Middle frontal gyrus (tissue), 1 donor: ENCODE results near the gene AXL.

Experiments used
- DNase-seq: peaks from one replicate; pipeline ENCODE4 v3.0.0-alpha.2; 2015; ENCODE audit warnings: low spot score; ENCODE audit errors: extremely low spot score

The AXL gene

DNA sequence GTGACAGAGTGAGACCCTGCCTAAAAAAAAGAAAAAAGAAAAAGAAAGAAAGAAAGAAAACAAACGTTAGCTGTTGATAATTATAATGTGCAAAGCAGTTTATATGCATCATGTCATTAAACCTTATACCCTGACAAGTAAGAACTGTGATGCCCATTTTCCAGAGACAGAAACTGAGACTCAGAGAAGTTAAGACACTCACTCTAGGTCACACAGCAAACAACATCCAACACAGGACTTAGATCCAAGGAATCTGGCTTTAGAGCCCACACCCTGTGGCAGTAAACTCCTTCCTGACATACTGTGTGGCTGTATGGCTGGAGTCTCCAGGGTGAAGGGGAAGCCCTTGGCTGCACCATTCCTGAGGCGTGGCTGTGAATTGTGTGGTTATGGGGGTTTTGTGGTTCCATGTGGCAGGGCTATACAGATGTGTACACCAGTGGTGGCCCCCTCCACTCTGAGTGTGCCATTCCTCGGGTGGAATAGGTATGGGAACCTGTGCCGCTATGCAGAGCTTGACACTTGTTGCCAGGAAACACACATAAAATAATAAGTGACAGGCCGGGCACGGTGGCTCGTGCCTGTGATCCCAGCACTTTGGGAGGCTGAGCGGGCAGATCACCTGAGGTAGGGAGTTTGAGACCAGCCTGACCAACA, 15.6 kb downstream of the AXL start:
- no peak for DNase-seq

DNA sequence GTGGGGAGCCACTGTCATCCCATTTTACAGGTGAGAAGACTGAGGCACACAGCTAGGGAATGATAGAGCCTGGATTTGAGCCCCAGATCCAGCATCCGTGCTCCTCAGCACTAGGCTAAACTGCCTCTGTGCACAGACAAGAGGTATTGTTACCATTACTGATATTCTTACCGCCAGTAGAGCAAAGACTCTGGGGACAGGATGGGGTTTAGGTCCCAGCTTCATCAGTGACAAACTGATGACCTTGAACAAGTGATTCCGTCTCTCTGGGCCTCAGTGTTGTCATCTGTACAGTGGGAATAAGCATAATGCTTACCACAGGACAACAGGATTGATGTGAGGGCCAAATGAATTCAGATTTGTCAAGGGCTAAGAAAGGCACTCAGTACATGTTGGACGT, 16.5 kb downstream of the AXL start:
- no peak for DNase-seq

DNA sequence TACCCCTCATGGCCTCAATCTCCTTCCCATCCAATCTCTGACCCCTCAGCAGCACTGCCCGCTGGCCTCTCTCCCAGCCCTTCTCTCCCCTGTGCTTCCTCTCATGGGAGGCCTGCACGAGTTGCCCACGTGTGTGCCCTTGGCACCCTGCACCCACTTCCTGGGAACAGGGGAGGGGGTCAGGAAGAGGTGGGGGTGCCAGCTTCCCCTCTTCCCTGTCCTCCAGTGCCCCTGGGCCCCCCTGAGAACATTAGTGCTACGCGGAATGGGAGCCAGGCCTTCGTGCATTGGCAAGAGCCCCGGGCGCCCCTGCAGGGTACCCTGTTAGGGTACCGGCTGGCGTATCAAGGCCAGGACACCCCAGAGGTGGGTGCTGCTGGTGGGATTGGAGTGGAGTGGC, 19.2 kb downstream of the AXL start:
- no peak for DNase-seq

DNA sequence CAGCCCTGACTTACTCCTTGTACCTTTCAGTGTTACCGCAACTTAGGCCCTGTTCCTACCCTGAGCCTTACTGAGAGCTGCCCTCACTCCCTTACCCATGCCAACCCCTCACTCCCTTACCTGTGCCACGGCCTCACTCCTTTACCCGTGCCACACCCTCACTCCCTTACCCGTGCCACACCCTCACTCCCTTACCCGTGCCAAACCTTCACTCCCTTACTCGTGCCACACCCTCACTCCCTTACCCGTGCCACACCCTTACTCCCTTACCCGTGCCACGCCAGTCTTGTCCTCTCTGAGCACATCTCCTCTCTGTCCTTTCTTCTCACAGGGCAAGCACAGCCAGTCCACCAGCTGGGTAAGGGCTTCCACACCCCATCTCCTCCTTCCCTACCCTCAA, 20.3 kb downstream of the AXL start:
- DNase-seq: no peak

DNA sequence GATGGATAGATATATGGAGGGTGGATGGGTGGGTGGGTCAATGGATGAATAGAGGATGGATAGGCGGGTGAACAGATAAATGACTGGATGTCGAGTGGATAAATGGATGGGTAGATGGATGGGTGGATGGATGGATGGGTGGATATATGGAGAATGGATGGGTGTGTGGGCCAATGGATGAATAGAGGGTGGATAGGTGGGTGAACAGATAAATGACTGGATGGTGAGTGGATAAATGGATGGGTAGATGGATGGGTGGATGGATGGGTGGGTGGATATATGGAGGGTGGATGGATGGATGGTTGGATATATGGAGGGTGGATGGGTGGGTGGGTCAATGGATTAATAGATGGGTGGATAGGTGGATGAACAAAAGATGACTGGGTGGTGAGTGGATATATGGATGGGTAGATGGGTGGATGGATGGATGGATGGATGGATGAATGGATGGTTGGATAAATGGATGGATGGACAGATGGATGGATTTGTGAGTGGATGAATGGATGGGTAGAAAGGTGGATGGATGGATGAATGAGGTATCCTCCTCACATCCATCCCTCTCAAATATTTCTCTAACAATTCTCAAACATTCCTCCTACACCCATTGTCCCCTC, 21.0 kb downstream of the AXL start:
- no peak for DNase-seq

DNA sequence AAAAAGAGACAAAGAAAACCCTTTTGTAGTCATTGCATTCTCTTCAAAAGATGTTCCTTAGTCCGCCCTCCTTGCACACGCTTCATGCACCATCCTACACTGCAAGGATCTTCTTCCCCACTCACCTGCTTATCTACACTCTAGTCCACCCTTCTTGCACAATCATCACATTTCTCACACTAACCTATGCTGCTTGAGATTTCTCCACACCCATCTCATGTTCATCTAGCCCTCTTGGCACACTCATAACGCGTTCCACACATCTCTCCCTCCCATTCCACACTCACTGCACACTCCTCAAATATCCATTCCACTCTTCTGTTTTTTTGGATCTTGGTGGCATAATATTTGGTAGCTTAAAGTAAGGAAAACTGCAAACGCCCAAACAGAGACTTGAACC, 22.8 kb downstream of the AXL start:
- DNase-seq: no peak

DNA sequence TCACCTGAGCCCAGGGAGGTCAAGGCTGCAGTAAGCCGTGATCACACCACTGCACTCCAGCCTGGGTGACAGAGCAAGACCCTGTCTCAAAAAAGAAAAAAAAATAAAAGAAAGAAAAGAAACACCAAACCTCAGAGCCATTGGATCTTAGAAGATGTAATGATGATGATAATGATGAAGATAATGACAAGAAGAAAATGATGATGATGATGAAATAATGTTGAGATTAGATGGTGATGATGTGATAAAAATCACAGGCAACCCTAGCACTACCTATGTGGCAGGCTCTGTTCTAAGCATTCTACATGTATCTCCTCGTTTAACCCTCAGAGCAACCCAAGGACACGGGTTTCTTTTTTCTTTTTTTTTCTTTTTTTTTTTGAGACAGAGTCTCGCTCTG, 25.1 kb downstream of the AXL start:
- DNase-seq: no peak

DNA sequence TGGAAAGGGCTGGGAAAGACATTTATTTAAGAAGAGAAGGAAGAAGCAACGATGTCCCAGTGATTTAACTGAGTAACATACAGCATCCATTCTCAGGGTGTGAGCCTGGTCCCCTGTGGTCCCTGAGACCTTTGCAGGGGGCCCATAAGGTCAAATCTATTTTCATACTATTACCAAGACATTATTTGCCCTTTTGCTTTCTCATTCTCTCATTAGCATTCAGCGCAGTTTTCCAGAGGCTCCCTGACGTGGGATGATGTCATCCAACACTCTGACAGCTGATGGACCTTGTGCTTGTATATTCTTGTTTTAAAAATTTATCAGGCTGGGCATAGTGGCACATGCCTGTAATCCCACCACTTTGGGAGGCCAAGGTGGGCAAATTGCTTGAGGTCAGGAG, 26.8 kb downstream of the AXL start:
- no peak for DNase-seq

DNA sequence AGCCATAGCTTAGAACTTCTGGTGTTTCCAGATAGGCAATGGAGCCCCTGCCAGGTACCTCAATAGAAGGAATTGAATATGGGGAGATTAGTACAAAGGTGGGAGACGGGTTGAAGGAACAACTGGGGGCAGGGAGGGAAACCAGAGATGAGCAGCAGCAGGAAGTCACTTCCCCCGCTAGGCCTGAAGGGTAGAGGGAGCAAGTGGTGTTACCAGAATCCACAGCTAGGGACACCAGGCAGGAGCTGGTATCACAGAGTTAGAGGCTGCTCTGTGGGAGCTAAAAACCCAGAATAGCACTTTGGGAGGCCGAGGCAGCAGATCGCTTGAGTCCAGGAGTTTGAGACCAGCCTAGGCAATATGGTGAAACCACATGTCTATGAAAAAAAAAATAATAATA, 29.9 kb downstream of the AXL start:
- DNase-seq: no peak

DNA sequence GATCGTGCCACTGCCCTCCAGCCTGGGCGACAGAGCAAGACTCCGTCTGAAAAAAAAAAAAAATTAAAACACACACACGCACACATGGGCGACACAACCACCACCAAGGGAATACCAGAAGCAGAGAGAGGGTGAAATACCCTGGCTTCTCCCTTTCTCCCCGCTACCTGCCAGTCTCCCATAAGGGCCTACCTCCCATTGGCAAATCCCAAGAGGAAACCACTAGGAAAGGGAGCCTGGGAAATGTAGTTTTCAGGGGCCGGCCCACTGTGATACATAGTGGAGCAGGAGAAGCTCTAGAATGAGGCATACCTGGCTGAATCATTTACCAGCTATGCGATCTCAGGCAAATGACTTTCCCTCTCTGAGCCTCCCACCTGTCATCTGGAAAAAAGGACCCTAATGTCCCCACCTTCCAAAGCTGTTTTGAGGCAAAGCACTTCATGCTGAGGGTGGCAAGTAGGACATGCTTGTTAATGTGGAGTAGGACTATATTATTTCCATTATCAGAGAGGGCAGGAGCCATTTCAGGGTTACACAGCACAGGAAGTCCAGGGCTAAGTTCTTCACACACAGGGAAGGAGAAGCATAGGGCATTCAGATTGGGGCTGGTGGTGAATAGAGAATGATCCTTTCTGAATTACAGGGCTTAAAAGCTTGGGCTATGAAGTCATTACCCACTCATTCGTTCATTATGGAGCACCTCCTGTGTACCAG, 30.8 kb downstream of the AXL start:
- DNase-seq: no peak

DNA sequence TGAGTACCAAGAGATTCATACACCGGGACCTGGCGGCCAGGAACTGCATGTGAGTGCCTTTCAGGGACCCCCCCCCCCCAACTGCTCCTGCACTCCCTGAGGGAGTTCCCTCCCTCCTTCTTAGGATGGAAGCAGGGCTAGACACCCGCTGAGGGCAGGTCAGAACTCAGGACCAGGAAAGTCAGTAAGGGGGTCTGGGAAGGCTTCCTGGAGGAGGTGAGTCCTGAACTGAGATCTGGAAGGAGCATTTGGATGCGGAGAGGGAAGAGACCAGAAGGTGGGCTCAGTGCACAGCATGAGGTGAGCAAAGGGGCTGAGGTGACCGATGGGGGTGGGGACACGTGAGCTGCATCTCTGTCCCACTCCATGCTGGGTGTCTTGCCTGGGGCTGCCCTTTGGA, 34.6 kb downstream of the AXL start:
- no peak for DNase-seq

DNA sequence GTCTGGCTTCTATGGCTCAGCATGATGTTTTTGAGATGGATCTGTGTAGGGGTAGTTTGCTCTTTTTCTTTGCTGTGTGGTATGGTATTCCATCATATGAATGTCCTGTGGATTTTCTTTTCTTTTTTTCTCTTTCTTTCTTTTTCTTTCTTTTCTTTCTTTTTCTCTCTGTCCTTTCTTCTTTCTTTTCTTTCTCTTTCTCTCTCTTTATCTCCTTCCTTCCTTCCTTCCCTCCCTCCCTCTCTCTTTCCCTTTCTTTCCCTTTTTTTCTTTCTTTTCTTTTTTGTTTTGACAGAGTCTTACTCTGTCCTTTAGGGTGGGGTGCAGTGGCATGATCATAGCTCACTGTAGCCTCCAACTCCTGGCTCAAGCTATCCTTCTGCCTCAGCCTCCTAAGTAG, 36.1 kb downstream of the AXL start:
- no peak for DNase-seq

DNA sequence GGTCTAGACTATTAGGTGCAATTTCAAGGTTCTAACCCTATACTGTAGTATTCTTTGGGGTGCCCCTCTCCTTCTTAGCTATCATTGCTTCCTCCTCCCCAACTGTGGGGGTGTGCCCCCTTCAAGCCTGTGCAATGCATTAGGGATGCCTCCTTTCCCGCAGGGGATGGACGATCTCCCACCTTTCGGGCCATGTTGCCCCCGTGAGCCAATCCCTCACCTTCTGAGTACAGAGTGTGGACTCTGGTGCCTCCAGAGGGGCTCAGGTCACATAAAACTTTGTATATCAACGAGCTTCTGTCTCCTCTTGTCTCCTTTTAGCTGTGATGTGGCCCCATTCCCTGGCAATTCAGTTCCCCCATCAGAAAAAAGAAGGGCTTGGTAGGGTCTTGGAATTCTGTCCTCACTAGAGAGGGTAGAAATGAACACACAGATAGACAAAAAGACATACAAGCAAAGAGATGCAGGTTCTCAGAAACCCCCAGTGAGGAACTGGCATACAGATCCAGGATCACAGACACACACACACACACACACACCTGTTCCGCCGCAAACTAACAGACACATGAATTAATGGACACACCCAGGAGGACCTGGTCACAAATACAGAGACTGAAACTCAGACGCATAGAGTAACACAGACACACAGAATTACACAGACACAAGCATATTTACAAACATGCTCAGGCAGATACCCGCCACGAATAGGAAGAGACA, 42.6 kb downstream of the AXL start:
- DNase-seq: no peak

DNA sequence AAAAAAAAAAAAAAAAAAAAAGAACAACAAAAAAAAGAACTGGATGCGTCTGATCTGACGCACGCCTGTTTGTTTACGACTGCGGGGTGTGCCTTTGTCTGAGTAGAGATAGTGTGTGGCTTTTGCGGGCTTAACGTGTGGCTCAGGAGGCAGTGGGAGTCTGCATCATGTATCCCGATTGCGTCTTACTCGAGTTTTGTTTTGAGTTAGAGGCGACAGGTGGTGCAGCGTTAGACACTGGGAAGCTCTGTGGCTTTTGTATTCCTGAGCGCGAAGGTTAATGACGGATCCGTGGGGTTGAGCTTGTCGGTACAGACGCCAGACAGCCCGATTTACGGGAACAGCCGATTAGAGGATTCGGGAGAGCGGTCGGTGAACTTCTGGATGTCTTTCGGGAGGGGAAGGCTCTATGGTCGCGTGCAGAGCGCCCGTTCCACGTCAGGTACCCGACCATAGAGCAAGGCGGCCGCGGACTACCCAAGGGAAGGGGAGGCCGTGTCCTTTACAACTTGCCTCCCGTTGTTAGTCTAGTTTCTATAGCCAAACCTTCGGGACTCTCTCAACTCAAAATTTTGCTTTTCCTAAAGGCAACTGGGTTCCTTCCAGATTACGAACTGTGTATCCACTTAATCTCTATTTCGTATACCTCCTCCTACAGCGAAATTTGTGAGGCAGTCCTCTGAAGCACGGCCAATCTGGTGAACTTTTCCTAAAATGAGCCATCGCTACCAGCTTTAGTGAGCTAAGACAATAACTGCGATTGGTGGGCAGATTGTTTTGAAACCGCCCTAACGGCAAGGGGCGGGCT, 44.2 kb downstream of the AXL start:
- DNase-seq: no peak

DNA sequence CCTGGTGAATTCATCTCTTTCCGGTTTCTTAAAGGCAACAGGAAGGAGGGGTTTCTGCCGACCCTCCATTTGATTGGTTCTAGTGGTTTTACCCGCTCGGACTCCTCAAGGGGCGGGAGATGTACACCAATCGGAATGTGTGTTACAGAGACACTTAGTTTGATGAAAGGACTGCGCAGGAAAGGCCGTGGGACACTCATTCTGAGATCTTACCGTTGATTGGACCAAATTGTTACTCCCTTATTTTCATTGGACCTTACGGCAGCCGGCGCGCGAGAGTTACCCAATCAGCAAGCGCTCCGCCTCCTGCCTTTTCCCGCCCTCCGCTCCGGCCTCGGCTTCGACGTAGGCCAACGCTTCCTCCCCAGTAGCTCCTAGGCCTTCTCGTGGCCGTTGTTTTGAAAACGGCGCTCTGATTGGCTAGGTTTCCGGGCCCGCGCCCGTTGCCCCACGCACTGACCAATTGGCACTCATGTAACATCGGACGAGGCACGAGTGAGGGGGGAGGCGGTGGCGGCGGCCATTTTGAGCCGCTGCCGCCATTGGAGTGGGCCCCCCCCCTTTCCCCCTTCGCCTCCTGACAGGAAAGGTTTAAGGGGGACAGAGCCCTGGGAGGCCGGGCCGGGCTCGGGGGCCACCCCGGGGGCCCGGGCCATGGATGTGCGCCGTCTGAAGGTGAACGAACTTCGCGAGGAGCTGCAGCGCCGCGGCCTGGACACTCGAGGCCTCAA, 45.0 kb downstream of the AXL start, which contains the start of gene HNRNPUL1:
Gene HNRNPUL1 (plus strand): TSS at position 523 of the 731 bp plus-strand sequence. CDS start 132 bp downstream, at position 655.
- peak; percentile 100 for DNase-seq

DNA sequence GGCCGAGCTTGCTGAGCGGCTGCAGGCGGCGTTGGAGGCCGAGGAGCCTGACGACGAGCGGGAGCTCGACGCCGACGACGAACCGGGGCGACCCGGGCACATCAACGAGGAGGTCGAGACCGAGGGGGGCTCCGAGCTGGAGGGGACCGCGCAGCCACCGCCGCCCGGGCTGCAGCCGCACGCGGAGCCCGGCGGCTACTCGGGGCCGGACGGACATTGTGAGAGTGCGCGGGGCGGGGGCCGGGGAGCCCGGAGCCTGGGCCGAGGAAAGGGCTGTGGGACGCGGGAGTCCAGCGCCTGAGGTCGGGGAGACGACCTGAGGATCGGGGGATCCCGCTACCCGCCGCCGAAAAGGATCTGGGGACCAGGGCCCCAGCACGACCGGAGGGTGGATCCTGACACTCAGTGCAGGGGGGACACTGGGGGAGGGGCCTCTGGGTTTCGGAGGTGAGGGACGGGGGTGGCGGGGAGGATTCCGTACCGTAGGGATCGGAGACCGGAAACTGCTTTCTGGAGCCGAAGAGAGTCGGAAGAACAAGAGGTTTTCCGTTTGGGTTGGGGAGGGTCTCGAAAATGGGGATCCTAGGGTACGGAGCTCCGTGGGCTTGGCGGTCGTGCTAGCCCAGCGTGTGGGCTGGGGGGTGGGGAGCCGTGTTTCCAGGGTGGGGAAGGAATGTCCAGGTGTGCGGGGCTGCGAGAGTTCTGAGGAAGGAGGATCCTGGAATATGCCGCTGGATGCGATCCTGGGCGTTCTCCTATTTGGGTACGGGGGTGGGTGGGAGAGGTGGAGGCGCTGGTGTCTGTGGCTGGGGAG, 45.8 kb downstream of the AXL start:
- no peak for DNase-seq

DNA sequence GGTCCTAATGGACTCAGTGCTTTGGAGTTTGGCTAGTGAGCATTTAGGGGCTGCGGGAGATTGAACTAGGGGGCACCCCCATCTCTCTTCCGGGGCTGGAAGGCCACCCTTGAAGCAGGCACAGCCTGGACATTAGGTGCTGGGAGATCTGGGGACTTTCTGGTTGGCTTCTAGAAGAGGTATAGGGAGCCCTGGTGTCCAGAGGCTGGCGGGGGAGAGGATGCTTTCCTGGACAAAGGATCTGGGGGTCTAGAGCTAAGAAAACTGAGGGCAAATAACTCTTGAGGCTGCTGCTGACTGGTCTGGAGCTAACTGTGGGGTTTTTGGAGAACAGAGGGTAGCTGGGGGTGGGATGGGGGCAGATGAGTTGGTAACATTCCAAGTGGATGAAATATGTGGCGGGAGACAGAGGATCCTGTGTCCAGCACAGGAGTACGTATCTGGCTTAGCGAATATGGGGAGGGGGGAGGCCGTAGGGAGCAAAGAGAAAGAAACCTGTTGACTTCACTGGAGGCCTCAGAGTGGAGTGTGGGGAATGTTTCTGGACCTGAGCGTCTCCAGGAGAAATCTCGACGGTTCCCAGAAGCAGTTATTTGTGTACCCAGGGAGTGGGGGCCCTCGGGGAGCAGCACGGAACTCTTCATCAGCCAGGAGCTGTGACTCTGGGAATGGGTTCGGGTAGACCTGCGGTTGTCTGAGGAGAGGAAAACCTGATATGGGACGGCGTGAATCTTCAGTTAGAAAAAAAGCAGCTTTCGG, 46.6 kb downstream of the AXL start:
- DNase-seq: no peak

DNA sequence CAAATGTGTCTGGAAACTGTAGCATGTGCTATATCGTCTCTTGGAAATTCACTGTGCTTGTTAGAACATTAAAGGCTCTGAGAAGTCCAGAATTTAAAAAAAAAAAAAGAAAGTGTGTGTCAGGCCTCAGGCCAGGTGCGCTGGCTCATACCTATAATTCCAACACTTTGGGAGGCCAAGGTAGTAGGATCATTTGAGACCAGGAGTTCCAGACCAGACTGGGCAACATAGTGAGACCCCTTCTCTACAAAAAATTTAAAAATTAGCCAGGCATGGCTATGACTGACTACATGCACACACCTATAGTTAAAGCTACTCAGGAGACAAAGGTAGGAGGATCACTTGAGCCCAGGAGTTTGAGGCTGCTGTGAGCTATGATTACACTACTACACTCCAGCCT, 50.0 kb downstream of the AXL start:
- no peak for DNase-seq

DNA sequence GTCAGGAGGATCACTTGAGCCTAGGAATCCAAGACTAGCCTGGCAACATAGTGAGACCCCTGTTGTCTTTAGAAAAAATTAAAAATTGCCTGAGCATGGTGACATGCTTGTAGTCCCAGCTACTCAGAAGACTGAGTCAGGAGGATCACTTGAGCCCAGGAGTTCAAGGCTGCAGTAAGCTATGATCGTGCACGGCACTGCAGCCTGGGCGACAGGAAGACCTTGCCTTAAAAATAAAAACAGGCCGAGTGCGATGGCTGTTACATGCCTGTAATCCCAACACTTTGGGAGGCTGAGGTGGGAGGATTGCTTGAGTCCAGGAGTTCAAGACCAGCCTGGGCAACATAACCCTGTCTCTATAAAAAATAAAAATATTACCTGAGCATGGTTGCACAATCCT, 50.5 kb downstream of the AXL start:
- no peak for DNase-seq
